Ishikawa (cell line): ENCODE results near the gene ANTXR1.

Experiments
- CEBPB ChIP-seq: IDR thresholded peaks from 2 replicates; pipeline ENCODE4 v1.6.1; 2012
- CREB1 ChIP-seq: IDR thresholded peaks from 2 replicates; pipeline ENCODE4 v1.6.1; 2012; ENCODE audit warnings: low read depth
- EGR1 ChIP-seq: IDR thresholded peaks from 2 replicates; pipeline ENCODE4 v1.6.1; 2012
- EP300 ChIP-seq: IDR thresholded peaks from 2 replicates; pipeline ENCODE4 v1.6.1; 2012; ENCODE audit warnings: borderline replicate concordance
- MAX ChIP-seq: IDR thresholded peaks from 2 replicates; pipeline ENCODE4 v1.6.1; 2012
- NFIC ChIP-seq: IDR thresholded peaks from 2 replicates; pipeline ENCODE4 v1.6.1; 2012
- RAD21 ChIP-seq: IDR thresholded peaks from 2 replicates; pipeline ENCODE4 v1.6.1; 2012; ENCODE audit warnings: low read depth
- REST ChIP-seq: IDR thresholded peaks from 2 replicates; pipeline ENCODE4 v1.6.1; 2012; ENCODE audit warnings: low read depth, mild to moderate bottlenecking
- TAF1 ChIP-seq: IDR thresholded peaks from 2 replicates; pipeline ENCODE4 v1.6.1; 2012; ENCODE audit warnings: low read depth, mild to moderate bottlenecking
- TCF12 ChIP-seq: IDR thresholded peaks from 2 replicates; pipeline ENCODE4 v1.6.1; 2012; ENCODE audit warnings: low read depth
- TEAD4 ChIP-seq: IDR thresholded peaks from 2 replicates; pipeline ENCODE4 v1.6.1; 2012

DNA sequence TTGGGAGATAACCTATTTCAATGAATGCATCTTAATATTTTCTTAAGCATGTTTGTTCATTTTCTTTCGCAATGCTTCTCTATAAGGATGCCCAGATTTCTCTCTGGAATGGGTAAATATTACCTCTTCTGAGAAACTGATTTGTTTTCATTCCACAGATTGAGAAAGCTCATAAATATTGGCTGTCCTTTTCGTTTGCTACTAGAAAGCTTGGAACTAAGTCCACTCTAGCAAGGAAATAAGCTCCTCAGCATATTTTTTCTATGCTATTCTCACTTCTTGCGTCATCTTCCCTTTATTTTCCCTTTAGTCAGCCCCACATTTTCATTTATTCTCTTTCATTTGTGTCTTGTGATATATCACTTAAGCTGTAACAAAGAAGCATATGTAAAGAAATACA lies 76.3 kb downstream of the ANTXR1 start:
- TF ChIP-seq CEBPB, result no peak
- no peak for TF ChIP-seq TAF1
- no peak for TF ChIP-seq REST
- TF ChIP-seq RAD21, result no peak
- no peak for TF ChIP-seq EGR1
- TF ChIP-seq EP300, result no peak
- no peak for TF ChIP-seq MAX
- no peak for TF ChIP-seq NFIC
- no peak for TF ChIP-seq TCF12
- TF ChIP-seq CREB1, result no peak
- TF ChIP-seq TEAD4, result no peak
